ENCODE measurements around the gene ACAP3.

- no peak for TF ChIP-seq CSRNP3 (CRISPR knock-in tag; IDR thresholded peaks at IDR 0.05)
- TF ChIP-seq TCF4 (CRISPR knock-in tag; IDR thresholded peaks at IDR 0.05; ENCODE audit: borderline replicate concordance), result no peak
- TF ChIP-seq ZFP30 (CRISPR knock-in tag; IDR thresholded peaks at IDR 0.05), result no peak
- TF ChIP-seq ISL1 (CRISPR knock-in tag; IDR thresholded peaks at IDR 0.05), result no peak
- no peak for TF ChIP-seq OSR1 (CRISPR knock-in tag; IDR thresholded peaks at IDR 0.05)
- no peak for TF ChIP-seq TOX (CRISPR knock-in tag; IDR thresholded peaks at IDR 0.05; ENCODE audit: borderline replicate concordance)
- no peak for TF ChIP-seq ZC3H10 (CRISPR knock-in tag; IDR thresholded peaks at IDR 0.05)
- TF ChIP-seq, protein P1, sequence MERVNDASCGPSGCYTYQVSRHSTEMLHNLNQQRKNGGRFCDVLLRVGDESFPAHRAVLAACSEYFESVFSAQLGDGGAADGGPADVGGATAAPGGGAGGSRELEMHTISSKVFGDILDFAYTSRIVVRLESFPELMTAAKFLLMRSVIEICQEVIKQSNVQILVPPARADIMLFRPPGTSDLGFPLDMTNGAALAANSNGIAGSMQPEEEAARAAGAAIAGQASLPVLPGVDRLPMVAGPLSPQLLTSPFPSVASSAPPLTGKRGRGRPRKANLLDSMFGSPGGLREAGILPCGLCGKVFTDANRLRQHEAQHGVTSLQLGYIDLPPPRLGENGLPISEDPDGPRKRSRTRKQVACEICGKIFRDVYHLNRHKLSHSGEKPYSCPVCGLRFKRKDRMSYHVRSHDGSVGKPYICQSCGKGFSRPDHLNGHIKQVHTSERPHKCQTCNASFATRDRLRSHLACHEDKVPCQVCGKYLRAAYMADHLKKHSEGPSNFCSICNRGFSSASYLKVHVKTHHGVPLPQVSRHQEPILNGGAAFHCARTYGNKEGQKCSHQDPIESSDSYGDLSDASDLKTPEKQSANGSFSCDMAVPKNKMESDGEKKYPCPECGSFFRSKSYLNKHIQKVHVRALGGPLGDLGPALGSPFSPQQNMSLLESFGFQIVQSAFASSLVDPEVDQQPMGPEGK (CRISPR knock-in tag; IDR thresholded peaks at IDR 0.05; ENCODE audit: borderline replicate concordance), result no peak
- no peak for TF ChIP-seq TSHZ2 (CRISPR knock-in tag; IDR thresholded peaks at IDR 0.05)
These were observed 14.7 kb upstream of the ACAP3 start for GRCh38 chr1:1322418-1322817.
